ENCODE data around the gene RMC1.

DNA sequence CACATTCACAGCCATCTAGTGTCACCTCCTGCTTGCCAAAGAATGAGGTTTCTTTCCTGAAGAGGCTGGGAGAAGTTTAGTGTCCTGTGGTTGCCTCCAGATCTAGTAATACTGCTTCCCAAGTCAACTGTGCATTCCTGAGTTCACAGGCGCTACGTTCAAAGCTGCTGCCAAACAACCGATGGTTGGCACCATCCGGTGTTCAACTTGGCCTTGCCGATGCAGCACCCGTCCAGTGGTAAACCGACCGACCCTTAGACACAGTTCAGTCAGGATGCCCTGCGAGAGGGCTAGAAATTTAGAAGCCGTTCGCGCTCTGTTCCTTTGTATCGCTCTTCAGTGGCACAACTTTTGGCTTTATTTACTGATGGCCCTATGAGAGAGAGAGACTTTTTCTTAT lies 28.6 kb downstream of the RMC1 start:
- TF ChIP-seq, protein P1, sequence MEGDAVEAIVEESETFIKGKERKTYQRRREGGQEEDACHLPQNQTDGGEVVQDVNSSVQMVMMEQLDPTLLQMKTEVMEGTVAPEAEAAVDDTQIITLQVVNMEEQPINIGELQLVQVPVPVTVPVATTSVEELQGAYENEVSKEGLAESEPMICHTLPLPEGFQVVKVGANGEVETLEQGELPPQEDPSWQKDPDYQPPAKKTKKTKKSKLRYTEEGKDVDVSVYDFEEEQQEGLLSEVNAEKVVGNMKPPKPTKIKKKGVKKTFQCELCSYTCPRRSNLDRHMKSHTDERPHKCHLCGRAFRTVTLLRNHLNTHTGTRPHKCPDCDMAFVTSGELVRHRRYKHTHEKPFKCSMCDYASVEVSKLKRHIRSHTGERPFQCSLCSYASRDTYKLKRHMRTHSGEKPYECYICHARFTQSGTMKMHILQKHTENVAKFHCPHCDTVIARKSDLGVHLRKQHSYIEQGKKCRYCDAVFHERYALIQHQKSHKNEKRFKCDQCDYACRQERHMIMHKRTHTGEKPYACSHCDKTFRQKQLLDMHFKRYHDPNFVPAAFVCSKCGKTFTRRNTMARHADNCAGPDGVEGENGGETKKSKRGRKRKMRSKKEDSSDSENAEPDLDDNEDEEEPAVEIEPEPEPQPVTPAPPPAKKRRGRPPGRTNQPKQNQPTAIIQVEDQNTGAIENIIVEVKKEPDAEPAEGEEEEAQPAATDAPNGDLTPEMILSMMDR (IDR thresholded peaks at IDR 0.05; ENCODE audit: low read length) = no peak
- TF ChIP-seq EZH2 (optimal IDR thresholded peaks at IDR 0.05; ENCODE audit: low read depth, low read length) (no peak), EZH2phosphoT487 (IDR thresholded peaks at IDR 0.05; ENCODE audit: low read length) (no peak)

Measured in MM.1S (cell line).